IMR-90 (cell line): ENCODE data around the gene GALNT9. TPM values are rescaled to one million over a fixed set of nuclear protein-coding genes. Genes with fewer than 3 reads are reported as not detected.

ENCODE experiments used
- ATAC-seq: fragments of 200-7000 bp; cut with Tn5 transposase; 2 replicates; pipeline ENCODE4 v1.9.1; 2020; ENCODE audit warnings: low read depth, mild to moderate bottlenecking, moderate library complexity
- BruUV-seq: library from RNA; stranded (reverse); fragments of 400-500 nt; replicated peaks from 2 replicates; lab custom pipeline; 2021; lab: Mats Ljungman, UMichigan
- CTCF ChIA-PET: fragments of 300-600 bp; formaldehyde crosslinking; extraction: SDS; loops from one replicate; lab custom pipeline; 2021; ENCODE audit warnings: antibody characterized with exemption; lab: Yijun Ruan, JAX
- POLR2A ChIA-PET: fragments of 300-600 bp; sonication (Branson Sonifier 250); formaldehyde crosslinking; loops from one replicate; lab custom pipeline; 2022; ENCODE audit warnings: antibody characterized with exemption; ENCODE audit not compliant: unreplicated experiment; lab: Charles Lee
- DNase-seq: peaks from one replicate; pipeline ENCODE4 v3.0.0; 2013
- H2AFZ ChIP-seq: replicated peaks from 2 replicates; pipeline ENCODE3; 2013; ENCODE audit warnings: low read length, mild to moderate bottlenecking; ENCODE audit not compliant: poor library complexity
- H2AK5ac ChIP-seq: 2 replicates; pipeline ENCODE4 v1.6.1; 2013; ENCODE audit warnings: low read depth, low read length, inconsistent platforms
- H2AK9ac ChIP-seq: replicated peaks from 2 replicates; pipeline ENCODE3; 2013; ENCODE audit warnings: mild to moderate bottlenecking, low read depth, low read length, moderate library complexity; ENCODE audit not compliant: poor library complexity
- H2BK120ac ChIP-seq: 2 replicates; pipeline ENCODE4 v1.6.1; 2013; ENCODE audit warnings: low read depth, low read length, inconsistent platforms
- H2BK15ac ChIP-seq: 3 replicates; pipeline ENCODE4 v1.6.1; 2013; ENCODE audit warnings: low read depth, low read length, inconsistent platforms
- H2BK20ac ChIP-seq: 2 replicates; pipeline ENCODE4 v1.6.1; 2013; ENCODE audit warnings: low read depth, mild to moderate bottlenecking, inconsistent platforms, low read length, moderate library complexity
- H2BK5ac ChIP-seq: 2 replicates; pipeline ENCODE4 v1.6.1; 2013; ENCODE audit warnings: mild to moderate bottlenecking, low read depth, low read length, inconsistent platforms; ENCODE audit not compliant: poor library complexity, severe bottlenecking
- H3K14ac ChIP-seq: replicated peaks from 2 replicates; pipeline ENCODE4 v1.6.1; 2013; ENCODE audit warnings: low read depth, low read length, inconsistent platforms
- H3K18ac ChIP-seq: 2 replicates; pipeline ENCODE4 v1.6.1; 2013; ENCODE audit warnings: low read depth, low read length, control low read depth
- H3K23ac ChIP-seq: 2 replicates; pipeline ENCODE4 v1.6.1; 2013; ENCODE audit warnings: low read depth, low read length, inconsistent platforms
- H3K27ac ChIP-seq: 2 replicates; pipeline ENCODE4 v1.5.1; 2013; ENCODE audit warnings: mild to moderate bottlenecking, control low read depth, low read length; ENCODE audit not compliant: insufficient read depth
- H3K27me3 ChIP-seq: 2 replicates; pipeline ENCODE4 v1.6.1; 2013; ENCODE audit warnings: low read length; ENCODE audit not compliant: control insufficient read depth, insufficient read depth
- H3K36me3 ChIP-seq: 2 replicates; pipeline ENCODE4 v1.6.1; 2013; ENCODE audit warnings: low read length, mixed read lengths; ENCODE audit not compliant: control insufficient read depth, insufficient read depth
- H3K4ac ChIP-seq: 2 replicates; pipeline ENCODE4 v1.6.1; 2013; ENCODE audit warnings: low read depth, low read length, inconsistent platforms
- H3K4me1 ChIP-seq: 2 replicates; pipeline ENCODE4 v1.6.1; 2013; ENCODE audit warnings: low read length, mixed read lengths; ENCODE audit not compliant: control insufficient read depth, insufficient read depth
- H3K4me2 ChIP-seq: 2 replicates; pipeline ENCODE4 v1.6.1; 2013; ENCODE audit warnings: low read depth, mild to moderate bottlenecking, control low read depth, low read length, moderate library complexity
- H3K4me3 ChIP-seq: 2 replicates; pipeline ENCODE4 v1.5.1; 2013; ENCODE audit warnings: low read depth, mild to moderate bottlenecking, control low read depth, low read length, moderate library complexity; ENCODE audit not compliant: insufficient read depth
- H3K56ac ChIP-seq: 2 replicates; pipeline ENCODE4 v1.6.1; 2013; ENCODE audit warnings: low read length, inconsistent platforms; ENCODE audit not compliant: insufficient read depth; ENCODE audit errors: extremely low read depth
- H3K79me1 ChIP-seq, 2 experiments: 2 replicates each; pipeline ENCODE4 v1.6.1; 2013; ENCODE audit warnings: low read length in 2 of 2, inconsistent platforms in 1 of 2, low read depth in 1 of 2
- H3K9ac ChIP-seq: 2 replicates; pipeline ENCODE4 v1.6.1; 2013; ENCODE audit warnings: low read depth, low read length, control low read depth
- H3K9me1 ChIP-seq: 2 replicates; pipeline ENCODE4 v1.6.1; 2013; ENCODE audit warnings: low read length, inconsistent platforms; ENCODE audit not compliant: insufficient read depth
- H3K9me3 ChIP-seq: 2 replicates; pipeline ENCODE4 v1.6.1; 2013; ENCODE audit warnings: low read length; ENCODE audit not compliant: control insufficient read depth, insufficient read depth
- H4K20me1 ChIP-seq: 2 replicates; pipeline ENCODE4 v1.6.1; 2013; ENCODE audit warnings: low read length, inconsistent platforms; ENCODE audit not compliant: insufficient read depth
- H4K5ac ChIP-seq: 2 replicates; pipeline ENCODE4 v1.6.1; 2013; ENCODE audit warnings: mild to moderate bottlenecking, low read depth, low read length, control low read depth
- H4K8ac ChIP-seq, 2 experiments: 2 replicates each; pipeline ENCODE4 v1.6.1; 2013; ENCODE audit warnings: low read depth in 2 of 2, low read length in 2 of 2, control low read depth in 1 of 2, inconsistent platforms in 1 of 2
- H4K91ac ChIP-seq: 2 replicates; pipeline ENCODE4 v1.6.1; 2013; ENCODE audit warnings: low read depth, low read length, inconsistent platforms; ENCODE audit not compliant: insufficient read depth
- BHLHE40 ChIP-seq: fragments of 150-350 bp; IDR thresholded peaks from 2 replicates; pipeline ENCODE4 v1.6.1; 2016; ENCODE audit warnings: mild to moderate bottlenecking, low read depth, low read length
- ELK1 ChIP-seq: fragments of 150-350 bp; IDR thresholded peaks from 2 replicates; pipeline ENCODE4 v1.6.1; 2016; ENCODE audit warnings: low read depth, mild to moderate bottlenecking, low read length, moderate library complexity, borderline replicate concordance
- MAFK ChIP-seq: IDR thresholded peaks from 2 replicates; pipeline ENCODE4 v1.6.1; 2012; ENCODE audit warnings: low read depth, low read length, improper control_type of control experiment
- POLR2A ChIP-seq: IDR thresholded peaks from 2 replicates; pipeline ENCODE4 v1.6.1; 2012; ENCODE audit warnings: mild to moderate bottlenecking, low read depth, low read length
- RAD21 ChIP-seq: IDR thresholded peaks from 2 replicates; pipeline ENCODE4 v1.6.1; 2012; ENCODE audit warnings: low read length, improper control_type of control experiment
- RCOR1 ChIP-seq: IDR thresholded peaks from 2 replicates; pipeline ENCODE4 v1.6.1; 2012; ENCODE audit warnings: mild to moderate bottlenecking, low read length, improper control_type of control experiment; ENCODE audit not compliant: insufficient replicate concordance
- RFX5 ChIP-seq: IDR thresholded peaks from 2 replicates; pipeline ENCODE4 v1.8.0; 2012; ENCODE audit warnings: low read depth, mild to moderate bottlenecking, low read length, moderate library complexity
- SMC3 ChIP-seq: fragments of 150-350 bp; IDR thresholded peaks from 2 replicates; pipeline ENCODE4 v1.6.1; 2016; ENCODE audit warnings: low read depth, mild to moderate bottlenecking, antibody characterized with exemption, low read length, moderate library complexity
- WGBS, 2 experiments: methylation state at CpG; one replicate each; pipeline versions ENCODE4 v1.1.5 to v1.1.7; 2013; ENCODE audit warnings: missing lambda C conversion rate in 2 of 2; ENCODE audit not compliant: insufficient read length in 1 of 2; ENCODE audit errors: extremely low coverage in 2 of 2; 5-methylcytosine and 5-hydroxymethylcytosine counted together
- dilution Hi-C: fragments of 300-500 bp; cut with HindIII; formaldehyde crosslinking; loops from one replicate; pipeline ENCODE4 v1.14.3; 2018; ENCODE audit warnings: low sequenced_read_pairs; ENCODE audit not compliant: unreplicated experiment
- in situ Hi-C: fragments of 300-500 bp; cut with MboI; formaldehyde crosslinking; loops from 3 replicates; pipeline ENCODE4 v1.14.3; 2019; ENCODE audit warnings: low sequenced_read_pairs, inconsistent platforms, mixed read lengths
- intact Hi-C: fragments of 100-400 bp; cut with micrococcal nuclease; formaldehyde crosslinking; loops from 2 replicates; pipeline ENCODE4 v1.10.0; 2022
- polyA plus RNA-seq, 3 experiments: library from polyadenylated mRNA; depleted of rRNA; stranded (reverse); fragments of >200 nt; gene quantifications; 2 replicates each; pipeline ENCODE4 v1.2.3, GENCODE V29; 2012; ENCODE audit warnings: low replicate concordance in 1 of 3
- total RNA-seq: library from RNA; depleted of rRNA; stranded (reverse); fragments of >200 nt; gene quantifications from 2 replicates; pipeline ENCODE4 v1.2.3, GENCODE V29; 2012

GALNT9 gene
- total and polyA plus RNA-seq, 2 of the 4 experiments (the other 2 are of a cell fraction) = under 0.01 to 0.12 TPM

- Histone ChIP-seq H2BK120ac (no peak overlapping the region), H3K36me3 (no peaks in the 10 kb centered on the region), H2BK5ac (no peak overlapping the region), H2AK5ac (no peak overlapping the region), H3K9me1 (no peaks in the 10 kb centered on the region), H3K27me3 (peaks cover 15% of the 10 kb centered on the region; the same call in 1 of the 2 replicates), H3K9me3 (peaks cover 2% of the 10 kb centered on the region; the same call in 1 of the 2 replicates), H3K4ac (no peak overlapping the region), H3K23ac (no peak overlapping the region), H4K5ac (no peak overlapping the region), H3K18ac (no peak overlapping the region), H3K27ac (no peak overlapping the region), H4K91ac (no peak overlapping the region), H3K4me1 (no peaks in the 10 kb centered on the region), H2AK9ac (no peak overlapping the region), H3K9ac (no peak overlapping the region), H3K14ac (no peak overlapping the region), H4K20me1 (no peaks in the 10 kb centered on the region), H2BK15ac (no peak overlapping the region), H3K56ac (no peak overlapping the region), H3K79me1 (no peaks in the 10 kb centered on the region), H3K4me2 (no peak overlapping the region), H3K4me3 (no peak overlapping the region), H2AFZ (no peak overlapping the region), H4K8ac (no peak overlapping the region), H2BK20ac (no peak overlapping the region)
- POLR2A ChIA-PET = no interaction called here
- ATAC-seq (no peak), DNase-seq (no peak)
- no peak for TF ChIP-seq BHLHE40
- no peak for TF ChIP-seq SMC3
- TF ChIP-seq POLR2A = no peak
- no peak for TF ChIP-seq ELK1
- TF ChIP-seq RFX5 = no peak
- TF ChIP-seq RAD21 = no peak
- TF ChIP-seq MAFK = no peak
- no peak for TF ChIP-seq RCOR1
- CTCF ChIA-PET = no interaction called here
- intact Hi-C loops (no loop called here), in situ Hi-C loops (no loop called here), dilution Hi-C loops (no loop called here)
- BruUV-seq = no TSS peak
- whole genome bisulfite sequencing, 2 experiments = 83% methylated on average over 7 of the region's 11 CpGs; no CpG with 5 or more reads in 1 of the 2 experiments
Observed at GRCh38 chr12:132273992-132274334, 55.4 kb downstream of the GALNT9 start.
